GM23248 (cell line): ENCODE measurements around the gene ZNF580. TPM values are rescaled to one million over a fixed set of nuclear protein-coding genes. Genes with fewer than 3 reads are reported as not detected.

ENCODE experiments used
- DNase-seq: peaks from one replicate; pipeline ENCODE4 v3.0.0-alpha.2; 2015
- H2AFZ ChIP-seq: fragments of 200-600 bp; sonication (generic); 2 replicates; pipeline ENCODE4 v1.6.1; 2016; ENCODE audit warnings: antibody characterized with exemption
- H3F3A ChIP-seq: fragments of 200-600 bp; sonication (generic); 2 replicates; pipeline ENCODE4 v1.6.1; 2016; ENCODE audit warnings: mild to moderate bottlenecking, antibody characterized with exemption, mixed run types; ENCODE audit not compliant: insufficient read depth
- H3K27ac ChIP-seq: fragments of 200-600 bp; sonication (generic); 2 replicates; pipeline ENCODE4 v1.5.1; 2016; ENCODE audit warnings: mild to moderate bottlenecking
- H3K27me3 ChIP-seq: fragments of 200-600 bp; sonication (generic); replicated peaks from 2 replicates; pipeline ENCODE4 v1.6.1; 2016; ENCODE audit warnings: mild to moderate bottlenecking; ENCODE audit not compliant: insufficient read depth
- H3K36me3 ChIP-seq: fragments of 200-600 bp; sonication (generic); 2 replicates; pipeline ENCODE4 v1.6.1; 2016; ENCODE audit warnings: low read depth, mild to moderate bottlenecking
- H3K4me1 ChIP-seq: fragments of 200-600 bp; sonication (generic); 2 replicates; pipeline ENCODE4 v1.6.1; 2016; ENCODE audit warnings: mild to moderate bottlenecking; ENCODE audit not compliant: insufficient read depth
- H3K4me2 ChIP-seq: fragments of 200-600 bp; sonication (generic); one replicate; pipeline ENCODE4 v1.6.1; 2016; ENCODE audit warnings: mild to moderate bottlenecking; ENCODE audit not compliant: unreplicated experiment
- H3K4me3 ChIP-seq: fragments of 200-600 bp; sonication (generic); 2 replicates; pipeline ENCODE4 v1.5.1; 2016; ENCODE audit warnings: mild to moderate bottlenecking
- H3K79me2 ChIP-seq: fragments of 200-600 bp; sonication (generic); 2 replicates; pipeline ENCODE4 v1.6.1; 2016; ENCODE audit warnings: mild to moderate bottlenecking; ENCODE audit not compliant: insufficient read depth
- H3K9ac ChIP-seq: fragments of 200-600 bp; sonication (generic); 2 replicates; pipeline ENCODE4 v1.6.1; 2016; ENCODE audit warnings: mild to moderate bottlenecking
- H3K9me2 ChIP-seq: fragments of 200-600 bp; sonication (generic); 2 replicates; pipeline ENCODE4 v1.6.1; 2016; ENCODE audit warnings: mixed run types, mild to moderate bottlenecking, moderate library complexity; ENCODE audit not compliant: insufficient read depth
- H3K9me3 ChIP-seq: fragments of 200-600 bp; sonication (generic); one replicate; pipeline ENCODE4 v1.6.1; 2017; ENCODE audit warnings: low read depth
- H4K20me1 ChIP-seq: fragments of 200-600 bp; sonication (generic); 2 replicates; pipeline ENCODE4 v1.6.0; 2016; ENCODE audit not compliant: insufficient read depth
- EZH2 ChIP-seq: fragments of 200-600 bp; sonication (generic); IDR thresholded peaks from 2 replicates; pipeline ENCODE4 v1.6.1; 2018; ENCODE audit warnings: antibody characterized with exemption, mild to moderate bottlenecking; ENCODE audit not compliant: insufficient read depth, poor library complexity, severe bottlenecking
- EZH2phosphoT487 ChIP-seq: fragments of 200-600 bp; sonication (generic); IDR thresholded peaks from 2 replicates; pipeline ENCODE4 v1.6.1; 2018; ENCODE audit warnings: antibody characterized with exemption, moderate library complexity, mild to moderate bottlenecking, low read depth; ENCODE audit not compliant: insufficient read depth
- WGBS, 2 experiments: methylation state at CpG; one replicate each; pipeline ENCODE4 v1.1.6; 2015 to 2017; ENCODE audit warnings: low lambda C conversion rate in 2 of 2, low coverage in 1 of 2; ENCODE audit errors: missing lambda C conversion rate in 2 of 2; 5-methylcytosine and 5-hydroxymethylcytosine counted together
- in situ Hi-C: fragments of 300-500 bp; cut with MboI; formaldehyde crosslinking; loops from 2 replicates; pipeline ENCODE4 v1.15.0; 2020
- polyA plus RNA-seq: library from polyadenylated mRNA; unstranded; fragments of >200 nt; fragmentation: Nextera tagmentation; extraction: Ambion mirVana; gene quantifications from 2 replicates; pipeline ENCODE4 v1.2.1, GENCODE V29; 2016
- total RNA-seq: library from RNA; depleted of rRNA; stranded (reverse); fragments of >200 nt; shearing (Covaris generic); gene quantifications from 2 replicates; pipeline ENCODE4 v1.2.3, GENCODE V29; 2014

ZNF580 gene
- total and polyA plus RNA-seq, 2 experiments from 2014 or later = 11.7 to 44.0 TPM

DNA sequence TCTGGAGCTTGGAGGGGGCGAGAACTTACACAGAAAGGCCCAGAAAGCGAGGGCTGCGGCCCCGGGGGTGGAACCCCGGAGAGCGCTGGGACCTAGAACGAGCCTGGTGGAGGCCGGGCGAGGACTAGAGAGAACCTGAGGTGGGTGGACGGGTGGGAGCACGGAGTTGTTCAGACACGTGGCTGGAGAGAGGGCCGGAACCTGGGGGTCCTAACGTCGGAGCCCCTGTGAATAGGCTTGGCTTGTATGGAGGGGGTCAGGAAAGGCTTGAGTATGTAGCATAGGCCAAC, 3.0 kb downstream of the ZNF580 start:
- no peak overlapping the region for H2AFZ ChIP-seq
- H3K9me2 ChIP-seq = no peaks in the 10 kb centered on the region
- peaks cover 57% of the 10 kb centered on the region for H3K79me2 ChIP-seq
- no peaks in the 10 kb centered on the region for H4K20me1 ChIP-seq
- no peak for TF ChIP-seq EZH2
- no peak for TF ChIP-seq EZH2phosphoT487
- H3K27ac ChIP-seq = peak overlapping the region; percentile 80
- H3K27me3 ChIP-seq = no peaks in the 10 kb centered on the region
- H3F3A ChIP-seq = peaks cover 29% of the 10 kb centered on the region
- H3K9me3 ChIP-seq = no peaks in the 10 kb centered on the region
- peak overlapping the region; percentile 71 for H3K4me2 ChIP-seq
- WGBS, 2 experiments = 0 to 1% methylated on average over 14 to 15 of the region's 15 CpGs
- in situ Hi-C loops = loop anchor here (25.0 kb wide), 1 partner anchor 507 kb away; the partner anchor contains the start of gene TNNT1
- H3K36me3 ChIP-seq = peaks cover 10% of the 10 kb centered on the region; the same call in 1 of the 2 replicates
- peak; percentile 53 for DNase-seq
- H3K4me3 ChIP-seq = peak overlapping the region; percentile 87
- H3K9ac ChIP-seq = peak overlapping the region; percentile 87
- H3K4me1 ChIP-seq = peaks cover 24% of the 10 kb centered on the region

DNA sequence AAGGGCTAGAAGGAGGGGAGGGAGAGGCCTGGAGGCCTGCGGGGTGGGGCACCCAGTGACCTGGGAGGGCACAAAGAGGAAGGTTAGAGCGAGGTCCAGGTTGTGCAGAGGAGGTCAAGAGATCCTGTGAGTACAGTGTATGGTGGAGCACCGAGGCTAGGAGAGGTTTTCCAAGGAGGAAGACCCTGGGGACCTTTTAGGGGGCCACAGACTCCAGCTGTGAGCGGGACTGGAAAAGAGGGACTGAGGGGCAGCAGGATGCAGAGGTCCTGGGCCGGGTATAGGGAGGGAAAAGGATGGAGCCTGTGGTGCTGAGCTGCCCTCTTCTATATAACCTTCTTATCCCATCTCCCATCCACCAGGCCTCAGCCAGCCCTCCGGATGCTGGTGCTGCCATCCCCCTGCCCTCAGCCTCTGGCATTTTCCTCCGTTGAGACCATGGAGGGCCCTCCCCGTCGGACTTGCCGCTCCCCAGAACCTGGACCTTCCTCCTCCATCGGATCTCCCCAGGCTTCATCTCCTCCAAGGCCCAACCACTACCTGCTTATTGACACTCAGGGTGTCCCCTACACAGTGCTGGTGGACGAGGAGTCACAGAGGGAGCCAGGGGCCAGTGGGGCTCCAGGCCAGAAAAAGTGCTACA, 3.5 kb downstream of the ZNF580 start:
- peaks cover 24% of the 10 kb centered on the region for H3F3A ChIP-seq
- H3K79me2 ChIP-seq = peaks cover 52% of the 10 kb centered on the region
- H3K9me2 ChIP-seq = no peaks in the 10 kb centered on the region
- TF ChIP-seq EZH2 (no peak), EZH2phosphoT487 (no peak)
- DNase-seq = no peak
- in situ Hi-C loops = loop anchor here (25.0 kb wide), 1 partner anchor 507 kb away; the partner anchor contains the start of gene TNNT1
- H3K27ac ChIP-seq = peak overlapping the region; percentile 80
- 27 to 36% methylated on average over 12 of the region's 12 CpGs for WGBS, 2 experiments
- peaks cover 10% of the 10 kb centered on the region; the same call in 1 of the 2 replicates for H3K36me3 ChIP-seq
- H3K27me3 ChIP-seq = no peaks in the 10 kb centered on the region
- peak overlapping the region; percentile 71 for H3K4me2 ChIP-seq
- H3K9me3 ChIP-seq = no peaks in the 10 kb centered on the region
- H3K4me3 ChIP-seq = peak overlapping the region; percentile 87
- no peaks in the 10 kb centered on the region for H4K20me1 ChIP-seq
- H3K9ac ChIP-seq = peak overlapping the region; percentile 87
- peaks cover 22% of the 10 kb centered on the region for H3K4me1 ChIP-seq
- no peak overlapping the region for H2AFZ ChIP-seq

DNA sequence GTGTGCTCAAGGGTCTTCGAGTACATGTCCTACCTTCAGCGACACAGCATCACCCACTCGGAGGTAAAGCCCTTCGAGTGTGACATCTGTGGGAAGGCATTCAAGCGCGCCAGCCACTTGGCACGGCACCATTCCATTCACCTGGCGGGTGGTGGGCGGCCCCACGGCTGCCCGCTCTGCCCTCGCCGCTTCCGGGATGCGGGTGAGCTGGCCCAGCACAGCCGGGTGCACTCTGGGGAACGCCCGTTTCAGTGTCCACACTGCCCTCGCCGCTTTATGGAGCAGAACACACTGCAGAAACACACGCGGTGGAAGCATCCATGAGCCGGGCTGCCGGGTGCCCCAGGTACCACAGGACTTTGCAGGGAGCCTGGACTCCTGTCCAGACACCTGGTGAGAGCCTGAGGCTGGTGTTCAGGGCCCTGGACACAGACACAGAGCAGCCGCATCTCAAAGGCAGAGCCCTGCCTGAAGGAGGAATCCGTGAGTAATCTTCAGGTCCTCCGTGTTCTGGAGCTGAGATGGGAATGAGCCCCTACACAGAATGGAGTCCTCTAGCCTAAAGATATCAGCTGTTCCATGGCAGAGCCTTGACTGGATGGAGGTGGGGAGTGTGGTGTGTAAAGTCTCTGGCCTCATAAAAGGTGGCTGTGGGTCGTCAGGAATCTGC, 4.2 kb downstream of the ZNF580 start:
- 87 to 91% methylated on average over 16 to 28 of the region's 28 CpGs for WGBS, 2 experiments
- peak overlapping the region; percentile 71 for H3K4me2 ChIP-seq
- peaks cover 16% of the 10 kb centered on the region for H3K4me1 ChIP-seq
- H4K20me1 ChIP-seq = no peaks in the 10 kb centered on the region
- no peak overlapping the region for H3K27ac ChIP-seq
- DNase-seq = no peak
- peak overlapping the region; percentile 87 for H3K9ac ChIP-seq
- TF ChIP-seq EZH2phosphoT487 (no peak), EZH2 (no peak)
- H3K4me3 ChIP-seq = peak overlapping the region; percentile 87
- peaks cover 18% of the 10 kb centered on the region; the same call in 1 of the 2 replicates for H3F3A ChIP-seq
- in situ Hi-C loops = loop anchor here (25.0 kb wide), 1 partner anchor 508 kb away; the partner anchor contains the start of gene TNNT1
- H3K9me2 ChIP-seq = no peaks in the 10 kb centered on the region
- H3K79me2 ChIP-seq = peaks cover 46% of the 10 kb centered on the region
- H3K36me3 ChIP-seq = peaks cover 10% of the 10 kb centered on the region; the same call in 1 of the 2 replicates
- no peaks in the 10 kb centered on the region for H3K27me3 ChIP-seq
- H3K9me3 ChIP-seq = no peaks in the 10 kb centered on the region
- H2AFZ ChIP-seq = no peak overlapping the region

DNA sequence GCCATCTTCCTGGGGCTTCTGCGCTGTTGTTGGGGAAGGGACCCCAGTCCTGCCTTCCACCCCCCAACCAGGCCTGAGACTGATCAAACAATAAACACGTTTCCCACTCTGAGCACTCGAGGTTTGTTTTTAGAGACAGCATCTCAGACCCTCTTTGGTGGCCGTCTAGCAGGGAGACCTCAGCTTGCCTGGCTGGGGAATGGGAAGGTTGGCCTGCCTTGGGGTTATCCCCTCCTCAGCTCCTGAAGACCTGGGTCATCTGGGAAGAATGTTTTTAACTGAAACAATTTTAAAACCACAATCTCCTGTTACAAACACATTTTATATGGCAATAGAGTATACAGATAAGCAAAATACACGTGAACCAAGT, 4.7 kb downstream of the ZNF580 start:
- Histone ChIP-seq H2AFZ (no peak overlapping the region), H3K9me2 (no peaks in the 10 kb centered on the region), H3K27me3 (no peaks in the 10 kb centered on the region), H3K4me3 (no peak overlapping the region), H3K79me2 (peaks cover 46% of the 10 kb centered on the region), H3K4me1 (peaks cover 16% of the 10 kb centered on the region), H3K9me3 (no peaks in the 10 kb centered on the region), H4K20me1 (no peaks in the 10 kb centered on the region), H3K4me2 (no peak overlapping the region), H3K36me3 (peaks cover 10% of the 10 kb centered on the region; the same call in 1 of the 2 replicates), H3F3A (0 out of 2 replicates have a peak, but pooled peaks cover 14% of the 10 kb centered on the region), H3K27ac (no peak overlapping the region), H3K9ac (0 out of 2 replicates have a peak overlapping the region, but pooled peaks have one; percentile 12)
- 72 to 85% methylated on average over 5 of the region's 5 CpGs for WGBS, 2 experiments
- in situ Hi-C loops = loop anchor here (25.0 kb wide), 1 partner anchor 508 kb away; the partner anchor contains the start of gene TNNT1
- no peak for TF ChIP-seq EZH2phosphoT487
- no peak for TF ChIP-seq EZH2
- no peak for DNase-seq
